GM19467 (cell line): Measurements from ENCODE around the gene GALNT5.
"Not testable (repeated sequence)": the region's sequence is repeated elsewhere in the genome, so short reads cannot be mapped to it uniquely, and the experiment has no call there.

Experiments
- ATAC-seq: cut with Tn5 transposase; IDR thresholded peaks from one replicate; pipeline ENCODE4 v1.9.1; 2021; ENCODE audit warnings: mild to moderate bottlenecking, moderate library complexity; ENCODE audit not compliant: unreplicated experiment

The GALNT5 gene

DNA sequence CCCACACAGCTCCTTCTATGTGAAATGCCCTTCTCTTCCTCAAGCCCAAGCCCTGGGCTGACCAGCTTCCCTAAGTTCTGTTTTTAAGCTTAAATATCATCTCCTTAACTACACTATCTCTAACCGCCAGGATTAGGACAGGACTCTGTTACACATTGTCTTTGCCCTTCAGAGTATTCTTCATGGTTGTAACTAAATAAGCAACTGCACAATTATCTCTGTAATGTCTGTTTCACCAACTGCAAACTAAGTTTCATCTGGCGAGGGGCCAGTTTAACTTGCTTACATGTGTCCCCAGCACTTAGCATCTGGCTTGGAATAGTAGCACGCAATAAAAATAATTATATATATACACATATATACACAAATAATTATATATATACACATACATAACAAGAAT, 69.2 kb downstream of the GALNT5 start:
- no peak for ATAC-seq

DNA sequence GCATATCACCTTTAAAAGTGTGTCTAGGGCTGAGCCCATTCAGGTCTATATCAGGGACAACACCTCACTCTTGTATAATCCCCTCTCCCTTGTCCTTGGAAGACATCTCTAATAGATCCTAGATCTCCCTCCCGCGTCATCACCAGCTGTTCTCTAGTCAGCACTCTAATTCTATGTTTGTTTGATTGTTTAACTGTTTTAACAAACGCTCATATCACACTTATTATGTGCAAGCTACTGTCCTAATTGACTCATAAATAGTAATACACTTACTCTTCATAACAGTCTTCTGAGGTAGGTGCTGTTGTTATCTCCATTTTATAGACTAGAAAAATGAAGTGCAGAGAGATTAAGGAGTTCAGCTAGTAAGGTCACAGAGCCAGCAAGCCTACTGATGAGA, 69.7 kb downstream of the GALNT5 start:
- ATAC-seq, result peak; percentile 21

DNA sequence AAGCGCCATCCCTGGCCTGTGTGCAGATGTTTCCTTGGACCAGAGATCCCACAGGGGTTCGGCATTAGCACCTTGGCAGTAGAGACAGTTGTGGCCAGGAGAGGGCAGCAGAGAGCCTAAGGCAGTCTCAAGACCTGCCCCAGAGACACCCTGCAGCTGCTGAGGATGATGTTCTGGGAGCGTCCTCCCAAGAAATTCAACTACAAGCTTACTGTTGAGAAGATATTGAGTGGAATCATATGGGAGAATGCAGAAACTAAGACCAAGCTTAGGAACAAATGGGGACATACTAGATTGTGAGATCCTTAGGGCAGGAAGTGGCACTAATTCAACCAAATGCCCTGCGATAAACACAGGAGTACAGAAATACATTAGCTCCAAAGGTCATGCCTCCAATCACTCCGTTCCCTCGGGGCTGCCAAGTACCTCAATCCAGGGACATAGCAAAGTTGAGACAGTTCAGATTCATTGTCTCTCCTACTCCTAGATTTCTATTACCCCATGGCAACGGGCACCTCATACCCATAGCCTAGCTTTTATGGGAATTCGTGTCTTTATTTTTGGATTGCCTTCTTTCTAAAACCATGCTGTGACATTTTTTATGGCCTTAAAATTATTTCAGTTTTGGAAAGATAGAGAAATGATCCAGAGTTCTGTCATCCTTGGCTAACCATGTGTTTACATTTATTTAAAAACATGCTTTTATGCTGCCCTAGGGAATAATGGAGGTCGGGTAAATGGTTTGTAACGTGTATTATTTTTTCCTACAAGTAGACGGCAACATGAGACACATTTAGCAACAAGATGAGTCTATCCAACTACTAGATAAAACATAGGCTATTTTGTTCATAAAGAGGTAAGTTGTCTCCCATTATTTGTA, 70.4 kb downstream of the GALNT5 start:
- ATAC-seq, result peak; percentile 99

DNA sequence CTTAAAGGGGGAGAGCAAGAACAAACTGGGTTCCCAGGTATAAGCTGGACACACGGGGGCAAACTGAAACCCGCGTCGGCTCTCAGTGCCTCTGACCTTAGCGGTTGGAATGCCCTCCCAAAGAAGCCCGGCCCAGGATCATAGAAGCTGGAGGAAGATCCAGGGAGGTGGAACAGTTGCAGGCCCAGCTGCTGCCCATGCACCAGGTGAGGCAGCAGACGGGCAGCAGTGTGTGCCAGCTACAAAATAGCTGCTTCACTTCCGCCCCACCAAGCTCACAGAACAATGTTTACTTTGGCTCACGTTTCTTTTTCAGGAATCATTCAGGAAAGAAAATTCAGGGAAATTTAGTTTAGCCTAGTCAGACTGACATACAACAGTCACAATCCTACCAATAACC, 72.0 kb downstream of the GALNT5 start:
- no peak for ATAC-seq

DNA sequence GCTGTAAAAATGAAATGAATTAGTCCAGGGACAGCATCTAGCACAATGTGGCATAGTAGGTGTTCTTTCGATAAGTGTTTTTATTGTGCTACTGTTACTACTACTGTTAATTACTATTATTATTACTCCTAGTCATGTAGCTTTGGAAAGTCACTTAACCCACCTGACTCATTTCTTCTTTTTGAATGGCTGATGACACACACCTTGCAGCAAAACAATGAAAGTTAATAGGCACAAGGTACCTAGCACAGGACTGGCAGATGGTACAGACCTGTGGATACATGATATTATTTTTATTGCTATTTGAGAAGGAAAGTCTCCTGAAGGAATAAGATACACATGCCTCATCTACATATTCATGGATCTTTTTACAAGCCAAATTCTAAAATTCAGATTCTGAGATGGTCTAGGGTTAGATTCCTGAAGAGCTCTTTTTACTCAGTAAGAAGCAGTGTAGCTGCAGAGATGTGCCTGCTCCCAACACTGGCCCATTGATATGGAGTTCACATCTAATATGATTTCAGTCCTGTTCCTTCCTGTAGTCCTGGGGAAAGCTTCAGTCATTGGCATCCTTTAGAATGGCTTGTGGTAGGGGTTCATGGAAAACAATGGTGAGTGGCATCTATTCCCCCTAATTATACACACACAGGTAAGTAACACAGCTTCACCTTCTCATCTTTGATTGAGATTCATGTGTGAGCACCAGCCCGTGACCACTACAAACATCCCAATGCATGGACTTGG, 76.0 kb downstream of the GALNT5 start:
- ATAC-seq, result no peak

DNA sequence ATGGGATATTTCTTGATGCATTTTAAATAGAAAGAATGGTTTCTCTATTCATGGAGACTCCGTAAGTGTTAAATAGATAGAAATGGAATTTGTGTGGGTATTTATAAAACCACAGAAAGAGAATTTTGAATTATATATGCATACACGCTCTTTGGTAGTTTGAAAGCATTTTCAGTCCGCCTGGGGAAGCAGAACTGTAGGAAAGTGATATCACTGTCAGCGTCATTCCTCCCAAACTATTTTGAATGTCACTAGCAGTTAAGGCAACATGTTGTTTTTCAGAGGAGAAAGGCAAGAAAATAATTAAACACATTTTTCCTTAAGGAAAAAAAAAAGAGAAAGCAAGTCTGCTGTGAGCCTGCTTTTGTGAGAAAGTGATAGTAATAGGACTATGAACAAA, 76.8 kb downstream of the GALNT5 start:
- no peak for ATAC-seq

DNA sequence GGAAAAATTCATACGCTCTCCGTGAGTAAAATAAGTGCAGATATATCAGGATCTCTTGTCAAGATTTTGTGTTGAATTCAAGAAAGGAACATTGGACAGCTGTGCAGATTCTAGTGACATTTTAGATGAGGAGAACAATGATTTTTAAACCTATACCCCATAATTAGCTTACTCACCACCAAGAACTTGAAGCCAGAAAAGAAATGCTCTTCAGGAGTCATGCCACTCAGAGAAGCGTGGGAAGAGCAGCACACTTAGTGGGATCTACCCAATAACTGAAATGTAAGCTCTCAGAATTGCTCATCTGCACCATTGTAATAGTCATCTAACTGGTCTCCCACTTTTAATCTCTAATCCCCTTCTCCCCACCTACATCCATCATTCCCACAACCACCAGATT, 77.3 kb downstream of the GALNT5 start:
- ATAC-seq, result no peak

DNA sequence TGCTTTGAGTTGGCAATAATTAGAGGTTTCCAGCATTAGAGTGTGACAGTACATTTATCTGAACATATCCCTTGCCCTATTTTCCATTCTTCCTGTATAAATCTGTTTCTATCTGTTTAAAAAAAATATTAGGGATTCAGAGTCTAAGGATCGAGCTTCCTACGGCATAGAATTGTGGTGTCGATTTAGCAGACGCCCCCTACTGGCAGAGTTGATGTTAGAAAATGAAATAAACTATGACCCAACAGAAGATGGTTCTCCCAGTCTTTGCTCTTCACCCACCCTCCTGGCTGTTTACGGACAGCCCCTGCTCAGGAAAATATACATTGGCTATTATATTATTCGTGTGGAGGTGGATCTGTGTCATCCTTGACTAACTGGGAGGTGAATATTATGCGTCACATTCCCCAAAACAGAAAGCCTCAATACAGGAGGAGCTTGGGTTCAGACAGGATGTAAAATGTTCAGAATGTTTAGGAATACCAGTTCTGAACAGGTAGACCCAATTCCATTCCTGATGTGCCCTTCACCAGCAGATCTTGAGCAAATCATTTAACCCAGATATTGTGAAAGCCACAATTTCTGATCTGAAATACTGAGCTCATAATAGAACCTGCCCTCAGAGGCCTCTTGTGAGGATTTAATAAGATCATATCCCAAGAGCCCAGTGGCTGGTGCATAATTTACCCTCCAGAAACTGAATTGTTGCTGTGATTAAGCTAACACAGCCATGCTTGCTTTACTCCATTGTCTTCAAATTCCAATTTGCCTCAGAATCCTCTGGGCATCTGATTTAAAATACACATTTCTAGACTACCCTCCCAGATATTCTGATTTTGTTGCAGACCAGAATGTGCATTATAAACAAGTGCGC, 78.9 kb downstream of the GALNT5 start:
- ATAC-seq, result peak; percentile 69

DNA sequence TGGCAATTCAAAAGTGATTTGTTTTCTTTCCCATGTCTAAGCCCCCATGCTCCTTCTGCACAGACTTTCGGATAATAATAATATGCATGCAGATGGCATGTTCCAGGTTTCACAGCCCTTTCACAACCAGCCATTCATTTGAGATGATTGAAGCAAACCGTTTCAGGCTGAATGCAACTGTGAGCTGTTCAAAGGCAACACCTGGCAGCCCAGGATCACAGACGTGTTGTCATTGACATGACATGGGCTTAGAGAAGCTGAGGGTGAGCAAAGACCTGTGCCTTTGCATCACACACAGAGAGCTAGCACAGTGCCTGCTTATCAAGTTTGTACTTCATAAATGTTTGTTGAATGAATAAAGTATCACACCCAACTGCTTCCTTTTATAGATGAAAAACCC, 80.5 kb downstream of the GALNT5 start:
- ATAC-seq, result no peak

DNA sequence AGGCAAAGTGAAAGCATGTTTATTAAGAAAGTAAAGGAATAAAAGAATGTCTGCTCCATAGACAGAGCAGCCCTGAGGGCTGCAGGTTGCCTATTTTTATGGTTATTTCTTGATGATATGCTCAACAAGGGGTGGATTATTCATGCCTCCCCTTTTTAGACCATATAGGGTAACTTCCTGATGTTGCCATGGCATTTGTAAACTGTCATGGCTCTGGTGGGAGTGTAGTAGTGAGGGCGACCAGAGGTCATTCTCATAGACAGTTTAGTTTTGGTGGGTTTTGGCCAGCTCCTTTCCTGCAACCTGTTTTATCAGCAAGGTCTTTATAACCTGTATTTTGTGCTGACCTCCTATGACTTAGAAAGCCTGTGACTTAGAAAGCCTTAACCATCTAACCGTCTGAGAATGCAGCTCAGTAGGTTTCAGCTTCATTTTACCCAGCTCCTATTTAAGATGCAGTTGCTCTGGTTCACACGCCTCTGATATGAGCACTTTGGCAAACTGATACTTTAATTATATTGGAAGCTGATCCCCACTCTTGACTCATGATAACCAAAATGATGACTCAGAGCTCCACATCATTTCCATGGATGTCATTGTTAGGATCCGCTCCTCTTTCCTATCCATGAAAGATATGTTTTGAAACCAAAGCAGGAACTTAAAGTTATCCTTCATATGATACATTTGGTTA, 82.6 kb downstream of the GALNT5 start:
- no peak for ATAC-seq

DNA sequence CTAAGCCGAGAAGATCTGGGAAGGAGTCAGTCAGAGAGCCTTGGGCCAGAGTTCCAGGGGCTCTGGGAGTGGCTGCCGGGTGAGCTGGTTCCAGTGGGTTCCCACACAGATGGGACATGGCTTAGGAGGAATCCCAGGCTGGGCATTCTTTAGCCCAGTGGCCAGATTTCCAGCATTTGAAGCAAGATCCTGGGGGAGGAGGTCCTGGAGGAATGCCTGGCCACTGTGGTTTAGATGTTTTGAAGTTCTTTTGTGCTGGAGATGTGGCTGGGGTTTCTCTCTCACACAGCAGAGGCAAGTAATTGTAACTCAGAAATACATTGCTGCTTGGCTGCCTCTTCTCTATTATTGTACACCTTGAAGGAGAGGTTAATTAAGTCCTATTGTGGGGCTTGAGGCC, 83.9 kb downstream of the GALNT5 start:
- not testable (repeated sequence) for ATAC-seq

DNA sequence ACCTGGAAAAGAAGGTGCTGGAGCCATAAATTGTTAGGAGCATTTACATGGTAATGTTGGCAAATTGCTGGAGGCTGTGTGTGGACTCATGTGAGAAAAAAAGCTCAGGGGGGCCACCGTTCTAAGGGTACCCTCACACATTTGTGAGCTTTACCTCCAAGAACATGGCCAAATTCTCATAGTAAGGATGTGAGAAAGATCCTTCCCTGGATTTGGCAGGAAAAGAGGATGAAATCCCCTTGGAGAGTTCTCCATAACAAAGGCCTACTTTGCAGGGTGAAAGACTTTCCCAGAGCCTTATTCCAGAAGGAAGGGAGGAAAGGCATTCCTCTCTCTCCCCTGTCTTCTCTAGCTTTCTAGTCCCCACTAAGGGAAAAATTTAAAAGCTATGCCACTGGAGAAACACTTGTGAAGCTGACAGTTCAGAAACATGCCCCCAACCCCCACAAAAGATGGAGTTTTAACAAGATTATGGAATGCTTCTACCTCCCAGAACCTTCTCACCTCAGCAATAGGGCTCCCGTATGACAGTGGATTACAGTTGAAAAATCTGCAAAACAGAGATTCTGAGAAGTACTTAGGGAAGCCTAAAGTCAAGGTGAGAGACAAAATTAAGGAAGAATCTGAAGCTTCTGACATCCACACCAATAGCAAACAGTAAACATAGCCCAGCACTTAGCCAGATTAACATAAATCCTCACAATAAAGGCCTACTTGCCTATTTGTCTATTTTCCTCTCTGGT, 88.3 kb downstream of the GALNT5 start:
- no peak for ATAC-seq

DNA sequence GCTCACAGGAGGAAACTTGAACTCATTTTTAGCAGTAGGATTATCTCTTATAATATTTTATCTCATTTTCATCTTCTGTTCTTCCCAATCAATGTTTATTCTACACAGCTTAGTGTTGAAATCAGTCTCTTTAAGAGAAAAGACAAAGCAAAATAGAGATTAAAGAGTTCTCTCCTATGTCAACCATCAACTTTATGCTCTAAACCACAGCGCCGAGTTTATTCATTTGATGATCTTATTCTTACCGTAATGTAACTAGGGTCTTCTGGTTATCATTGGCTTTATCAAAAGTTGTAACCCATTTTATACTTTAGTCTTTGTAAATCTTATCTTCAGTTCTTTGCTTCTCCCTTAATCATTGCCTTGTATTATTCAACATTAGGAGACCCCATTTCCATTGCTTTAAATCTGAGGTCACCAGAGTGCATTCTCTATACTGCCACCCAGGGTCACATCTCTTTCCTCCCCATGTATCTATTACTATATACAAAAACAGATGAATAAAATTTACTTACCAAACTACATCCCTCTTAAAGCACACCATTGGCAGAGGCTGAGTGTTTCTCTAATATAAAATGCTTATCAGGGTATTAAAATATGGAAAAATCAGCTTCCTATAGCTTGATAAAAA, 90.9 kb downstream of the GALNT5 start:
- ATAC-seq, result no peak

DNA sequence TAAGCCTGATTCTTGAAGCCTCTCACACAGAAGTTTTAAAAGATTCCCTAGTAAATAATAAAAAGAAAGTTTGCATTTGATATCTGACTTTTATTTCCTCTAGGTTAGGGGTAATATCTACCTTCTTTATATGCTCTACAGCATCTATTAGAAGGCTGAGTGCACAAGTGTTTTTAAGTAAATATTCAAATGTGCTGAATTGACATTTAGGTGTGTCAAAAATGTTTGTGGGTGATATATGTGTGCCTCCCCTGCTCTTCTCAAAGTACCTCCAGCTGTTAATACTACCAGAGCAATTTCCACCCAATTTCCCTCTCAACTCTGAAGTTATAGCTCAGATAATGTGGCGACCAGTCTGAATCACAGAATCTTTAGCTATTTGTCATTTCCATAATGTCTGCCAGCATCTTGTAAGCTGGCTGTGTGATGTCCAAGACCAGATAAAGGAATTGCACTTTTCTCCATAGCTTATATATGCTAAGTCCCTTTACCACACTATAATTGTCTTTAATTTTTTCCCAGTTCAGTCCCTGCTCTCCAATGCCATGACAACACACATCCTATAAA, 92.5 kb downstream of the GALNT5 start:
- no peak for ATAC-seq

DNA sequence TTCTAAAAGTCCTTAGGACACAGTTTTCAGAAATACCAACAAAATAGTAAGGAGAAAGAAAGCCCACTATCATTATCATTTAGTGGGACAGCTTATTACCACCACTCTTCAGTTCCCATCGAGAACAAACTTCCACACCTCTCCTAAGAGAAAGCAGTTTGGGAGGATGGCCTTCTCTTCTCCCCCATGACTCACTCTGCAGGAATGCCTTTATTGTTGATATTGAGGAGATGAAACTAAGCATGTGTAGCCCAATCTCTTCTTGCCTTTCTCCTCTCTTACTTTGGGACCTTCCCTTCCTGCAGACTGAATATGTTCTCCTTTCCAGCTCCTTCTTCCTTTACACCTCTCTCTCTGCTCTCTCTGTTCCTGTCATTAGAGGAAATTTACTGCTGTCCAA, 98.1 kb downstream of the GALNT5 start:
- no peak for ATAC-seq

DNA sequence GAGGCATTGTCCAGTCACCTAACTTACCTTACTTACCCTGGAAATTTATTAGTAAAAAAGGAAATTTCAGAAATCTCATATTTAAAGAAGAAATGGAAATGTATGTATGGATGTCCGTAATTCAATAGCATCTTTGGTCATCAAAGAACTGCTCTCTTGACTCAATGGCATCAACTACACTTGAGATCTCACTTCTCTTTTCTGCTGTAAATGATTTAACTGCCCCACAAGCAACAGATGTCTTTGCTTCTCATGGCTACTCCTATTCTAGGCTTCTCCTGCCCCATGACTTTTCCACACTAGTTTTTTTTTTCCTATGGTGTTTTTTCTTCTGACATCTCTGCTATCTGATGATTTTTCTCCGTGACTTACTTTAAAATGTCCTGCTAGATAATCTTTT, 102.1 kb downstream of the GALNT5 start:
- no peak for ATAC-seq

DNA sequence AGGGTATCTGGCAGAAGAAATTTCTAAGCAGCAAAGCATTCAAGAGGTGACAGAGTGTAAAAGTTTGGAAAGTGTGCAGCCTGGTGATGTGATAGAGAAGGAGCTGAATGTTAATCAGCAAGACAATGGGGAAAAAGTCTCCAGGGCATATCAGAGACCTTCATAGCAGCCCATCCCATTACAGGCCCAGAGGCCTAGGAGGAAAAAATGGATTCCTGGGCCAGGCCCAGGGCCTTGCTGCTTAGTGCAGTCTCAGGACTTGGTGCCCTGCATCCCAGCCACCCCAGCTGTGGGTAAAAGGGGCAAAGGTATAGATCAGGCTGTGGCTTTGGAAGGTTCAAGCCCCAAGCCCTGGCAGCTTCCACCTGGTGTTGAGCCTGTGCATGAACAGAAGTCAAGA, 104.0 kb downstream of the GALNT5 start:
- ATAC-seq, result no peak

DNA sequence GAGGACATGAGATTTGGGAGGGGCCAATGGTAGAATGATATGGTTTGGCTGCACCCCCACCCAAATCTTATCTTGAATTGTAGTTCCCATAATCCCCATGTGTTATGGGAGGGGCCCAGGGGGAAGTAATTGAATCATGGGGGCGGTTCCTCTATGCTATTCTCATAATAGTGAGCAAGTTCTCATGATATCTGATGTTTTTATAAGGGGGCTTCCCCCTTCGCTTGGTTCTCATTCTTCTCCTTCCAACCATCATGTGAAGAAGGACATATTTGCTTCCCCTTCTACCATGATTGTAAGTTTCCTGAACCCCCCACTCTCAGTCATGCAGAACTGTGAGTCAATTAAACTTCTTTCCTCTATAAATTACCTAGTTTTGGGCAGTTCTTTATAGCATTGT, 105.1 kb downstream of the GALNT5 start:
- ATAC-seq, result no peak

DNA sequence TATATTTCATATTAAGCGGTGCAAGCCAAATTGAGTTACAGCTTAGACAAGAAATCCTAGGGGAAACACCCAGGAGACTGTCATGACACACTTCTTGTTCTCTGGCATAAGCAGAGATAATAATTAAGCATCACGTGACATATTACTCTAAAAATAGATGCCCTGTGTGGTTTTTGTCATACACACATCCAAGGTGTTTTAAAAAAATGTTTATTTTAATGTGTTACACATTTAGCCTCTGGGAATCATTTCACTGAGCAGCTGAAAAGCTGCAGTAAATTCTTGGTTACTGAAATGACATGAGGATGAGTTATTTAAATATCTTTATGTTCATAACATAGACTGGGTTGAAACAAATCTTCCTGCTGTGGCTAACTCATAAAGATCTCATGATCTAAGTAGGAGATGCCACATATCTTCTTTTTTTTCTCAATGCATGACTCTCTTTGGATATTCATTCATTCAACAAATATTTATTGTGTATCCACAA, 106.2 kb downstream of the GALNT5 start:
- peak; percentile 50 for ATAC-seq
